ENCODE measurements around the gene BPIFB3. TPM values are rescaled to one million over a fixed set of nuclear protein-coding genes. Genes with fewer than 3 reads are reported as not detected.

Gene BPIFB3
- polyA plus RNA-seq, 1 donor (not counting 4 experiments of a cell fraction or from before 2014, with no cell fraction given) = not detected

DNA sequence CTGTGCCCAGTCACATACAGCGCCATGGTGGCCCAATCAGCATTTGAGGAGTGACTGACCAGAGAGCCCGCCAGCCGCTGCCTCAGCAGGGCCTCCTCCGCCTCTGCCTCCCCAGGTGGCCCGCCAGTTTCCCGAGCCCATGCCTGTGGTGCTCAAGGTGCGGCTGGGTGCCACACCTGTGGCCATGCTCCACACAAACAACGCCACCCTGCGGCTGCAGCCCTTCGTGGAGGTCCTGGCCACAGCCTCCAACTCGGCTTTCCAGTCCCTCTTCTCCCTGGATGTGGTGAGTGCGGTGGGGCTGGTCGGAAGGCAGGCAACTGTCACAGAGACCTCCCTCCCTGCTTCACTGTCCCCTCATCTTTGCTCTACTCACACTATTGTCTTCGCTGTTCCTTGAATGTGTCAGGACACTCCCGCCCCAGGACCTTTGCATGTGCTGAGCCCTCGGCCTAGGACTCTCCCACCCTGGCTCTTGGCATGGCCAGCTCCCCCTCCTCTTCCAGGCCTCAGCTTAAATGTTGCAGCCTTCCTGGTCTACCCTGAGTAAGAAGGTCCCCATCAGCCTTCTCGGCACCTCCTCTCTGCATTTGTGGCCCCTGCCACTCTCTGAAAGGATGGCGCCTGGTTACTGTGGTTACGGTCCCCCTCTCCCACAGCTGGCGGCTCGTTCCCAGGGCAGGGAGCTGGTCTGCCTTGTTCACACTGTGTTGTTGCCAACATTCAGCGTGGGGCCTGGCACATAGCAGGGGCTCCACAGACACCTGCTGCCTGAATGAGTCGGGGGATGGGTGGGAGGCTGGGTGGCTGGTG, 34.0 kb upstream of the BPIFB3 start:
- DNase-seq (ENCODE audit: low read depth, low spot score) = no peak
- no peak overlapping the region for H3K27ac ChIP-seq (ENCODE audit: control insufficient read depth, insufficient read depth, low read length)
- H4K20me1 ChIP-seq (ENCODE audit: control insufficient read depth, extremely low read depth, insufficient read depth, low read length) = no peaks in the 10 kb centered on the region
- no peaks in the 10 kb centered on the region for H3K9me1 ChIP-seq (ENCODE audit: control insufficient read depth, extremely low read depth, insufficient read depth, low read length)
- dilution Hi-C loops (cut with MboI; ENCODE audit: extremely low pct_ligation_motif_present, low sequenced_read_pairs) = no loop called here
- no peaks in the 10 kb centered on the region for H3K36me3 ChIP-seq (ENCODE audit: control insufficient read depth in 2 of 2, extremely low read depth in 1 of 2, insufficient read depth in 2 of 2, low read length in 2 of 2)
- no peak for FAIRE-seq
- H3K9ac ChIP-seq (ENCODE audit: control insufficient read depth, extremely low read depth, insufficient read depth, low read length) = no peak overlapping the region
- no peaks in the 10 kb centered on the region for H3K79me2 ChIP-seq (ENCODE audit: control insufficient read depth, insufficient read depth, low read length)
- TF ChIP-seq, protein P1, sequence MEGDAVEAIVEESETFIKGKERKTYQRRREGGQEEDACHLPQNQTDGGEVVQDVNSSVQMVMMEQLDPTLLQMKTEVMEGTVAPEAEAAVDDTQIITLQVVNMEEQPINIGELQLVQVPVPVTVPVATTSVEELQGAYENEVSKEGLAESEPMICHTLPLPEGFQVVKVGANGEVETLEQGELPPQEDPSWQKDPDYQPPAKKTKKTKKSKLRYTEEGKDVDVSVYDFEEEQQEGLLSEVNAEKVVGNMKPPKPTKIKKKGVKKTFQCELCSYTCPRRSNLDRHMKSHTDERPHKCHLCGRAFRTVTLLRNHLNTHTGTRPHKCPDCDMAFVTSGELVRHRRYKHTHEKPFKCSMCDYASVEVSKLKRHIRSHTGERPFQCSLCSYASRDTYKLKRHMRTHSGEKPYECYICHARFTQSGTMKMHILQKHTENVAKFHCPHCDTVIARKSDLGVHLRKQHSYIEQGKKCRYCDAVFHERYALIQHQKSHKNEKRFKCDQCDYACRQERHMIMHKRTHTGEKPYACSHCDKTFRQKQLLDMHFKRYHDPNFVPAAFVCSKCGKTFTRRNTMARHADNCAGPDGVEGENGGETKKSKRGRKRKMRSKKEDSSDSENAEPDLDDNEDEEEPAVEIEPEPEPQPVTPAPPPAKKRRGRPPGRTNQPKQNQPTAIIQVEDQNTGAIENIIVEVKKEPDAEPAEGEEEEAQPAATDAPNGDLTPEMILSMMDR (optimal IDR thresholded peaks at IDR 0.05 in 1 of 3, IDR thresholded peaks at IDR 0.05 in 1 of 3, conservative IDR thresholded peaks at IDR 0.05 in 1 of 3; ENCODE audit: extremely low read depth in 1 of 3, insufficient read depth in 2 of 3, low read length in 3 of 3) = no peak
- TF ChIP-seq EZH2 (IDR thresholded peaks at IDR 0.05; ENCODE audit: low read length) = no peak
- no peaks in the 10 kb centered on the region for H3K9me3 ChIP-seq (ENCODE audit: control insufficient read depth, low read depth, low read length)
- H3K27me3 ChIP-seq (ENCODE audit: control insufficient read depth, extremely low read depth, insufficient read depth, low read length) = no peaks in the 10 kb centered on the region
- no peak overlapping the region for H3K4me2 ChIP-seq (ENCODE audit: control insufficient read depth, extremely low read depth, insufficient read depth, low read depth, low read length)
- no peak overlapping the region for H3K4me3 ChIP-seq (ENCODE audit: control insufficient read depth in 2 of 3, extremely low read depth in 1 of 3, insufficient read depth in 2 of 3, low read depth in 1 of 3, low read length in 3 of 3)
- H2AFZ ChIP-seq (ENCODE audit: control insufficient read depth, low read length) = no peak overlapping the region
- no peaks in the 10 kb centered on the region for H3K4me1 ChIP-seq (ENCODE audit: control insufficient read depth, extremely low read depth, insufficient read depth, low read length)

DNA sequence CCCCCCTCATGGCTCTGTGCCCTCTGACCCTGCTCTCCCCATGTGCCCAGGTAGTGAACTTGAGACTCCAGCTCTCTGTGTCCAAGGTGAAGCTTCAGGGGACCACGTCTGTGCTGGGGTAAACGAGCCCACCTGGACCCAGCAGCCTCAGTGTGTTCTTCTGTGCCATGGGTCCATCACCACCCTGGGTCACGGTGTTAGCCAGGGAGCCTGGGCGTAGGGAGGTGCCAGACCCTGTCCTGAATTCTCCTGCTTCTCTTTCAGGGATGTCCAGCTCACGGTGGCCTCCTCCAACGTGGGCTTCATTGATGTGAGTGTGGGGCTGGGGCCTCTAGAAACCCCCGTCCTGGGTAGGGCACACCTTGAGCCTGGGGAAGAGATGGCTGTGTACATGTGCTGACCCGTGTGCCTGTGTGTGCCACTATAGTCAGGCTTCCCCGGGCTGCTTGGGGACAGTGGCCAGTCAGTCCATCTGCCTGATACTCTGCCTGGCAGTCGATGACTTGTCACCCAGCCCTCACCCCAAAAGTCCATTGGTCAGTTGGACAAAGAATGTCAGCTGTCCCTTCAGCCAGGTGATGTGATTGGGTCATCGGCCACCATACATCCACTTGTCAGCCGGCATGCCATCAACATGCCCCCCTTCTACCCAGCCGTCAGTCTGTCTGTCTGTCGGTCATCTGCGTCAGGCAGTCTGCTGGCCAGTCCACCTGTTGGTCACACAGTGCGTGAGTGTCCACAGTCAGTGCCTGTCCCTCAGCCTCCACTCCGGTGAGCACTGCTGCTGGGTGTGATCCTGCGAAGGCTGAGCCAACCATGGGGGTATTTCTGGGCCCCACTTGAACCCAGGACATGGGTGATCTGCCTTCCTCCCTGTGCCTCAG, 33.2 kb upstream of the BPIFB3 start:
- DNase-seq (ENCODE audit: low read depth, low spot score) (no peak), FAIRE-seq (no peak)
- no peaks in the 10 kb centered on the region for H3K9me3 ChIP-seq (ENCODE audit: control insufficient read depth, low read depth, low read length)
- H4K20me1 ChIP-seq (ENCODE audit: control insufficient read depth, extremely low read depth, insufficient read depth, low read length) = no peaks in the 10 kb centered on the region
- H3K9me1 ChIP-seq (ENCODE audit: control insufficient read depth, extremely low read depth, insufficient read depth, low read length) = no peaks in the 10 kb centered on the region
- no peaks in the 10 kb centered on the region for H3K4me1 ChIP-seq (ENCODE audit: control insufficient read depth, extremely low read depth, insufficient read depth, low read length)
- no peaks in the 10 kb centered on the region for H3K27me3 ChIP-seq (ENCODE audit: control insufficient read depth, extremely low read depth, insufficient read depth, low read length)
- TF ChIP-seq, protein P1 (optimal IDR thresholded peaks at IDR 0.05 in 1 of 3, IDR thresholded peaks at IDR 0.05 in 1 of 3, conservative IDR thresholded peaks at IDR 0.05 in 1 of 3; ENCODE audit: extremely low read depth in 1 of 3, insufficient read depth in 2 of 3, low read length in 3 of 3) = no peak
- no peaks in the 10 kb centered on the region for H3K36me3 ChIP-seq (ENCODE audit: control insufficient read depth in 2 of 2, extremely low read depth in 1 of 2, insufficient read depth in 2 of 2, low read length in 2 of 2)
- no peak overlapping the region for H3K4me3 ChIP-seq (ENCODE audit: control insufficient read depth in 2 of 3, extremely low read depth in 1 of 3, insufficient read depth in 2 of 3, low read depth in 1 of 3, low read length in 3 of 3)
- H3K79me2 ChIP-seq (ENCODE audit: control insufficient read depth, insufficient read depth, low read length) = no peaks in the 10 kb centered on the region
- H3K4me2 ChIP-seq (ENCODE audit: control insufficient read depth, extremely low read depth, insufficient read depth, low read depth, low read length) = no peak overlapping the region
- H3K9ac ChIP-seq (ENCODE audit: control insufficient read depth, extremely low read depth, insufficient read depth, low read length) = no peak overlapping the region
- dilution Hi-C loops (cut with MboI; ENCODE audit: extremely low pct_ligation_motif_present, low sequenced_read_pairs) = no loop called here
- no peak overlapping the region for H2AFZ ChIP-seq (ENCODE audit: control insufficient read depth, low read length)
- no peak overlapping the region for H3K27ac ChIP-seq (ENCODE audit: control insufficient read depth, insufficient read depth, low read length)
